Panc1 (cell line): ENCODE results near the gene KCNC3. TPM values are rescaled to one million over a fixed set of nuclear protein-coding genes. Genes with fewer than 3 reads are reported as not detected.

ENCODE experiments used
- ATAC-seq: fragments of 200-7000 bp; cut with Tn5 transposase; 2 replicates; pipeline ENCODE4 v1.9.1; 2020; ENCODE audit warnings: mild to moderate bottlenecking, moderate library complexity
- BruUV-seq: library from RNA; stranded (reverse); fragments of 400-500 nt; replicated peaks from 2 replicates; lab custom pipeline; 2021; lab: Mats Ljungman, UMichigan
- CTCF ChIA-PET: fragments of 300-600 bp; sonication (Branson Sonifier 250); formaldehyde crosslinking; loops from one replicate; lab custom pipeline; 2022; ENCODE audit warnings: antibody characterized with exemption; lab: Charles Lee
- POLR2A ChIA-PET: fragments of 300-600 bp; sonication (Branson Sonifier 250); formaldehyde crosslinking; loops from one replicate; lab custom pipeline; 2022; ENCODE audit warnings: antibody characterized with exemption; lab: Charles Lee
- DNase-seq: peaks from one replicate; pipeline ENCODE4 v3.0.0-alpha.2; 2010; ENCODE audit warnings: low read depth, low spot score
- H3K27ac ChIP-seq: 2 replicates; pipeline ENCODE4 v1.5.1; 2011; ENCODE audit warnings: mild to moderate bottlenecking, low read length, inconsistent platforms
- H3K27me3 ChIP-seq: fragments of 200-500 bp; sonication (Bioruptor generic); 2 replicates; pipeline ENCODE4 v1.6.0; 2014; ENCODE audit warnings: low read length, inconsistent platforms; ENCODE audit not compliant: control insufficient read depth, insufficient read depth
- H3K36me3 ChIP-seq: fragments of 200-500 bp; sonication (Bioruptor generic); 2 replicates; pipeline ENCODE4 v1.5.1; 2014; ENCODE audit warnings: inconsistent platforms, mild to moderate bottlenecking, low read length, moderate library complexity; ENCODE audit not compliant: control insufficient read depth, insufficient read depth
- H3K4me1 ChIP-seq: 2 replicates; pipeline ENCODE4 v1.5.1; 2011; ENCODE audit warnings: inconsistent platforms, mild to moderate bottlenecking, low read length, moderate library complexity; ENCODE audit not compliant: control insufficient read depth, insufficient read depth
- H3K4me3 ChIP-seq, 2 experiments: 2 replicates each; pipeline ENCODE4 v1.5.1; 2011 to 2012; ENCODE audit warnings: low read depth in 2 of 2, low read length in 2 of 2, mild to moderate bottlenecking in 2 of 2, inconsistent platforms in 1 of 2, moderate library complexity in 1 of 2
- H3K9me3 ChIP-seq: fragments of 200-500 bp; sonication (Bioruptor generic); 2 replicates; pipeline ENCODE4 v1.5.1; 2014; ENCODE audit warnings: low read depth, mild to moderate bottlenecking, inconsistent platforms, low read length, moderate library complexity; ENCODE audit not compliant: control insufficient read depth, insufficient read depth
- CTCF ChIP-seq: fragments of 450-650 bp; IDR thresholded peaks from 2 replicates; pipeline ENCODE4 v1.5.1; 2017; ENCODE audit warnings: mild to moderate bottlenecking
- POLR2AphosphoS5 ChIP-seq: IDR thresholded peaks from 2 replicates; pipeline ENCODE4 v1.6.1; 2012; ENCODE audit warnings: mild to moderate bottlenecking, low read depth, low read length, moderate library complexity
- REST ChIP-seq, 2 experiments: IDR thresholded peaks; 2 replicates each; pipeline ENCODE4 v1.6.1; 2011 to 2012; ENCODE audit warnings: low read depth in 2 of 2, control low read depth in 1 of 2, low read length in 1 of 2, mild to moderate bottlenecking in 1 of 2, moderate library complexity in 1 of 2; ENCODE audit not compliant: insufficient read depth in 1 of 2
- SIN3A ChIP-seq: IDR thresholded peaks from 2 replicates; pipeline ENCODE4 v1.6.1; 2012; ENCODE audit warnings: low read depth, mild to moderate bottlenecking, low read length, moderate library complexity, borderline replicate concordance; ENCODE audit not compliant: insufficient read depth
- TCF7L2 ChIP-seq: IDR thresholded peaks from 2 replicates; pipeline ENCODE4 v1.6.1; 2011; ENCODE audit warnings: mild to moderate bottlenecking, low read depth, low read length, inconsistent platforms
- in situ Hi-C: cut with HindIII; loops from 2 replicates; pipeline ENCODE4 v1.10.0; 2016; ENCODE audit warnings: low sequenced_read_pairs, low pct_unique_long_range_greater_than_20kb
- intact Hi-C: fragments of 100-400 bp; cut with micrococcal nuclease; formaldehyde crosslinking; loops from one replicate; pipeline ENCODE4 v1.10.0; 2022; ENCODE audit not compliant: unreplicated experiment
- total RNA-seq: library from RNA; stranded (reverse); gene quantifications from one replicate; pipeline ENCODE4 v1.2.1, GENCODE V29; 2021; ENCODE audit not compliant: unreplicated experiment

The KCNC3 gene
- total RNA-seq, 1 experiment from 2014 or later, result 10.8 TPM

GRCh38 chr19:50344661-50345318 lies 15.6 kb upstream of the KCNC3 start:
- TF ChIP-seq TCF7L2 (no peak), REST (IDR thresholded peaks at IDR 0.05; ENCODE audit: insufficient read depth in 1 of 2, low read depth in 2 of 2, low read length in 1 of 2) (no peak), SIN3A (no peak), POLR2AphosphoS5 (no peak), CTCF (no peak)
- ATAC-seq (no peak), DNase-seq (no peak)
- no peak overlapping the region for H3K4me3 ChIP-seq
- ChIA-PET POLR2A (no interaction called here), CTCF (no interaction called here)
- no peaks in the 10 kb centered on the region for H3K36me3 ChIP-seq
- H3K27me3 ChIP-seq, result no peaks in the 10 kb centered on the region
- H3K4me1 ChIP-seq, result no peaks in the 10 kb centered on the region
- intact Hi-C loops (no loop called here), in situ Hi-C loops (no loop called here)
- no peak overlapping the region for H3K27ac ChIP-seq
- BruUV-seq, result no TSS peak
- 0 out of 2 replicates have a peak, but pooled peaks cover 7% of the 10 kb centered on the region for H3K9me3 ChIP-seq

GRCh38 chr19:50341091-50341564 lies 12.0 kb upstream of the KCNC3 start:
- CTCF ChIA-PET, result no interaction called here
- ATAC-seq, result no peak
- intact Hi-C loops, result no loop called here

More at GRCh38 chr19:50341091-50341564, 12.0 kb upstream of the KCNC3 start:
- H3K27me3 ChIP-seq, result no peaks in the 10 kb centered on the region
- POLR2A ChIA-PET, result no interaction called here
- no peaks in the 10 kb centered on the region for H3K4me1 ChIP-seq
- H3K4me3 ChIP-seq, result no peak overlapping the region
- TF ChIP-seq TCF7L2 (no peak), CTCF (no peak), REST (IDR thresholded peaks at IDR 0.05; ENCODE audit: insufficient read depth in 1 of 2, low read depth in 2 of 2, low read length in 1 of 2) (no peak), POLR2AphosphoS5 (no peak), SIN3A (no peak)
- H3K36me3 ChIP-seq, result no peaks in the 10 kb centered on the region
- H3K9me3 ChIP-seq, result 0 out of 2 replicates have a peak, but pooled peaks cover 7% of the 10 kb centered on the region
- in situ Hi-C loops, result no loop called here
- no peak overlapping the region for H3K27ac ChIP-seq
- no peak for DNase-seq
- BruUV-seq, result no TSS peak
